Hepatocyte (in vitro differentiated cells): Measurements from ENCODE around the gene MT1E. TPM values are rescaled to one million over a fixed set of nuclear protein-coding genes. Genes with fewer than 3 reads are reported as not detected.

Source experiments
- DNase-seq: peaks from one replicate; pipeline ENCODE4 v3.0.0-alpha.2; 2016; ENCODE audit warnings: low spot score
- H2AFZ ChIP-seq: fragments of 200-600 bp; sonication (generic); 2 replicates; pipeline ENCODE4 v1.6.0; 2016; ENCODE audit warnings: antibody characterized with exemption, mild to moderate bottlenecking
- H3K27ac ChIP-seq: fragments of 200-600 bp; sonication (generic); 2 replicates; pipeline ENCODE4 v1.5.1; 2016; ENCODE audit warnings: mild to moderate bottlenecking
- H3K27me3 ChIP-seq: fragments of 200-600 bp; sonication (generic); 2 replicates; pipeline ENCODE4 v1.6.1; 2016
- H3K36me3 ChIP-seq: fragments of 200-600 bp; sonication (generic); replicated peaks from 2 replicates; pipeline ENCODE4 v1.5.1; 2016; ENCODE audit warnings: low read depth; ENCODE audit not compliant: insufficient read depth
- H3K4me1 ChIP-seq: fragments of 200-600 bp; sonication (generic); 2 replicates; pipeline ENCODE4 v1.5.1; 2016; ENCODE audit warnings: mild to moderate bottlenecking, moderate library complexity; ENCODE audit not compliant: insufficient read depth
- H3K4me2 ChIP-seq: fragments of 200-600 bp; sonication (generic); 2 replicates; pipeline ENCODE4 v1.6.0; 2016
- H3K4me3 ChIP-seq: fragments of 200-600 bp; sonication (generic); 2 replicates; pipeline ENCODE4 v1.5.1; 2016; ENCODE audit warnings: mild to moderate bottlenecking
- H3K79me2 ChIP-seq: fragments of 200-600 bp; sonication (generic); 2 replicates; pipeline ENCODE4 v1.6.0; 2017; ENCODE audit warnings: mild to moderate bottlenecking
- H3K9me2 ChIP-seq: fragments of 200-600 bp; sonication (generic); replicated peaks from 2 replicates; pipeline ENCODE4 v1.6.0; 2017; ENCODE audit warnings: mild to moderate bottlenecking; ENCODE audit not compliant: insufficient read depth
- H3K9me3 ChIP-seq: fragments of 200-600 bp; sonication (generic); 2 replicates; pipeline ENCODE4 v1.5.1; 2016; ENCODE audit warnings: low read depth, mild to moderate bottlenecking
- H4K20me1 ChIP-seq: fragments of 200-600 bp; sonication (generic); 2 replicates; pipeline ENCODE4 v1.6.0; 2016; ENCODE audit warnings: mild to moderate bottlenecking; ENCODE audit not compliant: insufficient read depth, poor library complexity, severe bottlenecking
- EZH2 ChIP-seq: fragments of 200-600 bp; sonication (generic); IDR thresholded peaks from 2 replicates; pipeline ENCODE4 v1.6.1; 2016; ENCODE audit warnings: antibody characterized with exemption, mild to moderate bottlenecking, borderline replicate concordance
- EZH2phosphoT487 ChIP-seq: fragments of 200-600 bp; sonication (generic); IDR thresholded peaks from one replicate; pipeline ENCODE4 v1.6.1; 2018; ENCODE audit warnings: antibody characterized with exemption, mild to moderate bottlenecking, low read depth, moderate library complexity; ENCODE audit not compliant: unreplicated experiment, severe bottlenecking
- WGBS: methylation state at CpG from one replicate; pipeline ENCODE4 v1.1.6; 2016; ENCODE audit warnings: low lambda C conversion rate; ENCODE audit errors: missing lambda C conversion rate; 5-methylcytosine and 5-hydroxymethylcytosine counted together
- polyA plus RNA-seq: library from polyadenylated mRNA; unstranded; fragments of >200 nt; fragmentation: Nextera tagmentation; extraction: Ambion mirVana; gene quantifications from 2 replicates; pipeline ENCODE4 v1.2.1, GENCODE V29; 2016
- total RNA-seq: library from RNA; depleted of rRNA; stranded (reverse); fragments of >200 nt; gene quantifications from 2 replicates; pipeline ENCODE4 v1.2.3, GENCODE V29; 2014
- TF ChIP-seq, protein P1 (sequence below): fragments of 200-600 bp; sonication (generic); IDR thresholded peaks from 2 replicates; pipeline ENCODE4 v1.5.1; 2016; ENCODE audit warnings: antibody characterized with exemption, mild to moderate bottlenecking; ENCODE audit not compliant: poor library complexity

The MT1E gene
- total and polyA plus RNA-seq, 2 experiments from 2014 or later = 65.5 to 121 TPM

DNA sequence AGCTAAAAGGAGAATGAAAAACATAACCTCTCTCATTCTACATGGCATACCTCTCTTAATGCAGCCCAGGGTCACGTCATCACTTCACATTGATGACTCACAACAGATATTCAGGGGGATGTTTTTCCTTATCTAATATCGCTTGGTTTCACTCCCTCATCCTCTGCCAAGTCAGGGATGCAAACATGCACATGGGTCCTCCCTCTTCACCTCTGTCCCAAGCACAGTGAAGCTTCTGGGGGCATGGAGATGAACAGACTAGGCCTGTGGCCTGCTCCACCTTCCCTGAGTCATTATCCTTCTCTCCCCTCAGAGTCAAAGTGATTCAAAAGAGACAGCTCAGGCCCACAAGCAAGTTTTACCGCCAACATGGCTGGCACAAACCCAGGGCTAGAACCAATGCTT, 19.5 kb upstream of the MT1E start:
- TF ChIP-seq EZH2phosphoT487 (no peak), EZH2 (no peak)
- TF ChIP-seq, protein P1, sequence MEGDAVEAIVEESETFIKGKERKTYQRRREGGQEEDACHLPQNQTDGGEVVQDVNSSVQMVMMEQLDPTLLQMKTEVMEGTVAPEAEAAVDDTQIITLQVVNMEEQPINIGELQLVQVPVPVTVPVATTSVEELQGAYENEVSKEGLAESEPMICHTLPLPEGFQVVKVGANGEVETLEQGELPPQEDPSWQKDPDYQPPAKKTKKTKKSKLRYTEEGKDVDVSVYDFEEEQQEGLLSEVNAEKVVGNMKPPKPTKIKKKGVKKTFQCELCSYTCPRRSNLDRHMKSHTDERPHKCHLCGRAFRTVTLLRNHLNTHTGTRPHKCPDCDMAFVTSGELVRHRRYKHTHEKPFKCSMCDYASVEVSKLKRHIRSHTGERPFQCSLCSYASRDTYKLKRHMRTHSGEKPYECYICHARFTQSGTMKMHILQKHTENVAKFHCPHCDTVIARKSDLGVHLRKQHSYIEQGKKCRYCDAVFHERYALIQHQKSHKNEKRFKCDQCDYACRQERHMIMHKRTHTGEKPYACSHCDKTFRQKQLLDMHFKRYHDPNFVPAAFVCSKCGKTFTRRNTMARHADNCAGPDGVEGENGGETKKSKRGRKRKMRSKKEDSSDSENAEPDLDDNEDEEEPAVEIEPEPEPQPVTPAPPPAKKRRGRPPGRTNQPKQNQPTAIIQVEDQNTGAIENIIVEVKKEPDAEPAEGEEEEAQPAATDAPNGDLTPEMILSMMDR = no peak
- H3K79me2 ChIP-seq = no peaks in the 10 kb centered on the region
- no peak overlapping the region for H3K4me3 ChIP-seq
- H3K27me3 ChIP-seq = peaks cover 4% of the 10 kb centered on the region
- peaks cover 26% of the 10 kb centered on the region for H3K4me1 ChIP-seq
- WGBS = 83% methylated on average over 3 of the region's 3 CpGs
- no peaks in the 10 kb centered on the region for H3K9me3 ChIP-seq
- no peaks in the 10 kb centered on the region for H4K20me1 ChIP-seq
- H2AFZ ChIP-seq = no peak overlapping the region
- no peak for DNase-seq
- H3K27ac ChIP-seq = peak overlapping the region; percentile 87
- H3K36me3 ChIP-seq = no peaks in the 10 kb centered on the region
- H3K9me2 ChIP-seq = no peaks in the 10 kb centered on the region
- H3K4me2 ChIP-seq = peak overlapping the region; percentile 77

DNA sequence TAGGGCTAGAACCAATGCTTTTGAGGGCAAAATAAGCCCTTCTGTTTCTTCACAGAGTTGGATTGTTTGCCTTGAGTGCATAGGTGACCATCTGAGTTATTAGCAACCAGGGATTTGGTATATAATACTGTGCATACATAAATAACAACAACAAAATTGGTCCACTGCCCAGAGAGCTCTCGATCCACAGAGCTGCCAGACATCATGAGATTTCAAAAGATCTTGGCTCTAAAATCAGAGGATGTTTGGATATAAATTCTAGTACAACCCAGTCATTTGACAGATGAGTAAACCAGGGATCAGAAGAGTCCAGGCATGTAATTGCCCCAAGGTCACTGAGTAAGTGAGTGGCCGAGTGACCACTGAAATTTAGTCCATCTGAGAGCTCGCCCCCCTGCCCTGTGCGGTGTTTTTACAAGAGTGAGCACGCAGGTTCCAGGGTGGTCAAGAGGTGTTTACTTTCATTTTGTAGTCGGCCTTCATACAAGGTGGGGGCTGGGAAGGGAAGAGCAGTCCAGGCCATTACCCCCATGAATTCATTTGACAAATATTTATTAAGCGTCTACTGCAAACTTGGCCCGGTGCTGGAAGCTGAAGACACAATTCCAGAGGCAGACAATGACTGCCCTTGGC, 19.0 kb upstream of the MT1E start:
- peak overlapping the region; percentile 87 for H3K27ac ChIP-seq
- TF ChIP-seq EZH2 (no peak), EZH2phosphoT487 (no peak)
- TF ChIP-seq, protein P1 = no peak
- H3K36me3 ChIP-seq = no peaks in the 10 kb centered on the region
- no peak overlapping the region for H2AFZ ChIP-seq
- H3K4me3 ChIP-seq = no peak overlapping the region
- H3K4me1 ChIP-seq = peaks cover 26% of the 10 kb centered on the region
- H3K4me2 ChIP-seq = peak overlapping the region; percentile 77
- peaks cover 4% of the 10 kb centered on the region for H3K27me3 ChIP-seq
- no peaks in the 10 kb centered on the region for H3K9me3 ChIP-seq
- DNase-seq = peak; percentile 53
- H3K9me2 ChIP-seq = no peaks in the 10 kb centered on the region
- no peaks in the 10 kb centered on the region for H4K20me1 ChIP-seq
- no peaks in the 10 kb centered on the region for H3K79me2 ChIP-seq
- 52% methylated on average over 8 of the region's 8 CpGs for WGBS

DNA sequence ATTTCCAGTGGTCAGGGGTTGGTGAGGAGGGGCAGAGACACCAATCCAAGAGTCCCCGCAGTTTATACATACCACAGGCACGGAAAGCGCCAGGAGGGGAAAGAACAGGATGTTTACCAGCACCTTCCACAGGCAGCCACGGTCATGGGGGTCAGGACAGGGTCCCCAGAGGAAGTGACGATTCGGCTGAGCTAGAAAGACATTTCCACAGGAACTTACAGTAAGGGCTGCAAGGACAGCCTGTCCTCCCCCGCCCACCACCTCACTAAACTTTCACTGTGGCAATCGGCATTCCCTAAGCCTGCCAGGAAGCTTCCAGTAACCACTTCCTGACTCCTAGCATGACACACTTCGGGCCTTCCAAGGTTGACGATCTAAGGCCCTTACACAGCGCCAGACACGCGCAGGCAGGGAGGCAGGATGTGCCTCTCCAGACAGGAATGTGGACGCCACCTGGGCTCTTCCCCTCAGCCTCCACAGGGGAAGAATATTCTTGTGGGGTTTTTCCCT, 18.4 kb upstream of the MT1E start:
- Histone ChIP-seq H2AFZ (no peak overlapping the region), H3K27ac (peak overlapping the region; percentile 87)

More for the DNA sequence above, 18.4 kb upstream of the MT1E start:
- peak; percentile 76 for DNase-seq
- WGBS = 59% methylated on average over 14 of the region's 14 CpGs
- H3K36me3 ChIP-seq = no peaks in the 10 kb centered on the region
- peaks cover 4% of the 10 kb centered on the region for H3K27me3 ChIP-seq
- H3K79me2 ChIP-seq = no peaks in the 10 kb centered on the region
- peaks cover 26% of the 10 kb centered on the region for H3K4me1 ChIP-seq
- peak overlapping the region; percentile 77 for H3K4me2 ChIP-seq
- H3K9me2 ChIP-seq = no peaks in the 10 kb centered on the region
- no peaks in the 10 kb centered on the region for H3K9me3 ChIP-seq
- H4K20me1 ChIP-seq = no peaks in the 10 kb centered on the region
- no peak overlapping the region for H3K4me3 ChIP-seq
- TF ChIP-seq EZH2 (no peak), EZH2phosphoT487 (no peak)
- TF ChIP-seq, protein P1 = no peak
